IMR-90 (cell line): ENCODE results near the gene TF. TPM values are rescaled to one million over a fixed set of nuclear protein-coding genes. Genes with fewer than 3 reads are reported as not detected.

Experiments used
- ATAC-seq: fragments of 200-7000 bp; cut with Tn5 transposase; 2 replicates; pipeline ENCODE4 v1.9.1; 2020; ENCODE audit warnings: low read depth, mild to moderate bottlenecking, moderate library complexity
- BruUV-seq: library from RNA; stranded (reverse); fragments of 400-500 nt; replicated peaks from 2 replicates; lab custom pipeline; 2021; lab: Mats Ljungman, UMichigan
- CTCF ChIA-PET: fragments of 300-600 bp; formaldehyde crosslinking; extraction: SDS; loops from one replicate; lab custom pipeline; 2021; ENCODE audit warnings: antibody characterized with exemption; lab: Yijun Ruan, JAX
- POLR2A ChIA-PET: fragments of 300-600 bp; sonication (Branson Sonifier 250); formaldehyde crosslinking; loops from one replicate; lab custom pipeline; 2022; ENCODE audit warnings: antibody characterized with exemption; ENCODE audit not compliant: unreplicated experiment; lab: Charles Lee
- DNase-seq: peaks from one replicate; pipeline ENCODE4 v3.0.0; 2013
- H2AFZ ChIP-seq: replicated peaks from 2 replicates; pipeline ENCODE3; 2013; ENCODE audit warnings: low read length, mild to moderate bottlenecking; ENCODE audit not compliant: poor library complexity
- H2AK5ac ChIP-seq: 2 replicates; pipeline ENCODE4 v1.6.1; 2013; ENCODE audit warnings: low read depth, low read length, inconsistent platforms
- H2AK9ac ChIP-seq: replicated peaks from 2 replicates; pipeline ENCODE3; 2013; ENCODE audit warnings: mild to moderate bottlenecking, low read depth, low read length, moderate library complexity; ENCODE audit not compliant: poor library complexity
- H2BK120ac ChIP-seq: 2 replicates; pipeline ENCODE4 v1.6.1; 2013; ENCODE audit warnings: low read depth, low read length, inconsistent platforms
- H2BK15ac ChIP-seq: 3 replicates; pipeline ENCODE4 v1.6.1; 2013; ENCODE audit warnings: low read depth, low read length, inconsistent platforms
- H2BK20ac ChIP-seq: 2 replicates; pipeline ENCODE4 v1.6.1; 2013; ENCODE audit warnings: low read depth, mild to moderate bottlenecking, inconsistent platforms, low read length, moderate library complexity
- H2BK5ac ChIP-seq: 2 replicates; pipeline ENCODE4 v1.6.1; 2013; ENCODE audit warnings: mild to moderate bottlenecking, low read depth, low read length, inconsistent platforms; ENCODE audit not compliant: poor library complexity, severe bottlenecking
- H3K14ac ChIP-seq: replicated peaks from 2 replicates; pipeline ENCODE4 v1.6.1; 2013; ENCODE audit warnings: low read depth, low read length, inconsistent platforms
- H3K18ac ChIP-seq: 2 replicates; pipeline ENCODE4 v1.6.1; 2013; ENCODE audit warnings: low read depth, low read length, control low read depth
- H3K23ac ChIP-seq: 2 replicates; pipeline ENCODE4 v1.6.1; 2013; ENCODE audit warnings: low read depth, low read length, inconsistent platforms
- H3K27ac ChIP-seq: 2 replicates; pipeline ENCODE4 v1.5.1; 2013; ENCODE audit warnings: mild to moderate bottlenecking, control low read depth, low read length; ENCODE audit not compliant: insufficient read depth
- H3K27me3 ChIP-seq: 2 replicates; pipeline ENCODE4 v1.6.1; 2013; ENCODE audit warnings: low read length; ENCODE audit not compliant: control insufficient read depth, insufficient read depth
- H3K36me3 ChIP-seq: 2 replicates; pipeline ENCODE4 v1.6.1; 2013; ENCODE audit warnings: low read length, mixed read lengths; ENCODE audit not compliant: control insufficient read depth, insufficient read depth
- H3K4ac ChIP-seq: 2 replicates; pipeline ENCODE4 v1.6.1; 2013; ENCODE audit warnings: low read depth, low read length, inconsistent platforms
- H3K4me1 ChIP-seq: 2 replicates; pipeline ENCODE4 v1.6.1; 2013; ENCODE audit warnings: low read length, mixed read lengths; ENCODE audit not compliant: control insufficient read depth, insufficient read depth
- H3K4me2 ChIP-seq: 2 replicates; pipeline ENCODE4 v1.6.1; 2013; ENCODE audit warnings: low read depth, mild to moderate bottlenecking, control low read depth, low read length, moderate library complexity
- H3K4me3 ChIP-seq: 2 replicates; pipeline ENCODE4 v1.5.1; 2013; ENCODE audit warnings: low read depth, mild to moderate bottlenecking, control low read depth, low read length, moderate library complexity; ENCODE audit not compliant: insufficient read depth
- H3K56ac ChIP-seq: 2 replicates; pipeline ENCODE4 v1.6.1; 2013; ENCODE audit warnings: low read length, inconsistent platforms; ENCODE audit not compliant: insufficient read depth; ENCODE audit errors: extremely low read depth
- H3K79me1 ChIP-seq, 2 experiments: 2 replicates each; pipeline ENCODE4 v1.6.1; 2013; ENCODE audit warnings: low read length in 2 of 2, inconsistent platforms in 1 of 2, low read depth in 1 of 2
- H3K9ac ChIP-seq: 2 replicates; pipeline ENCODE4 v1.6.1; 2013; ENCODE audit warnings: low read depth, low read length, control low read depth
- H3K9me1 ChIP-seq: 2 replicates; pipeline ENCODE4 v1.6.1; 2013; ENCODE audit warnings: low read length, inconsistent platforms; ENCODE audit not compliant: insufficient read depth
- H3K9me3 ChIP-seq: 2 replicates; pipeline ENCODE4 v1.6.1; 2013; ENCODE audit warnings: low read length; ENCODE audit not compliant: control insufficient read depth, insufficient read depth
- H4K20me1 ChIP-seq: 2 replicates; pipeline ENCODE4 v1.6.1; 2013; ENCODE audit warnings: low read length, inconsistent platforms; ENCODE audit not compliant: insufficient read depth
- H4K5ac ChIP-seq: 2 replicates; pipeline ENCODE4 v1.6.1; 2013; ENCODE audit warnings: mild to moderate bottlenecking, low read depth, low read length, control low read depth
- H4K8ac ChIP-seq, 2 experiments: 2 replicates each; pipeline ENCODE4 v1.6.1; 2013; ENCODE audit warnings: low read depth in 2 of 2, low read length in 2 of 2, control low read depth in 1 of 2, inconsistent platforms in 1 of 2
- H4K91ac ChIP-seq: 2 replicates; pipeline ENCODE4 v1.6.1; 2013; ENCODE audit warnings: low read depth, low read length, inconsistent platforms; ENCODE audit not compliant: insufficient read depth
- BHLHE40 ChIP-seq: fragments of 150-350 bp; IDR thresholded peaks from 2 replicates; pipeline ENCODE4 v1.6.1; 2016; ENCODE audit warnings: mild to moderate bottlenecking, low read depth, low read length
- CEBPB ChIP-seq: IDR thresholded peaks from 2 replicates; pipeline ENCODE4 v1.6.1; 2012; ENCODE audit warnings: low read depth, low read length, improper control_type of control experiment
- CHD1 ChIP-seq: IDR thresholded peaks from 2 replicates; pipeline ENCODE4 v1.6.1; 2012; ENCODE audit warnings: low read depth, low read length, improper control_type of control experiment
- CTCF ChIP-seq: conservative IDR thresholded peaks from 2 replicates; pipeline ENCODE4 v1.5.1; 2012; ENCODE audit warnings: mild to moderate bottlenecking, low read depth, low read length, improper control_type of control experiment
- ELK1 ChIP-seq: fragments of 150-350 bp; IDR thresholded peaks from 2 replicates; pipeline ENCODE4 v1.6.1; 2016; ENCODE audit warnings: low read depth, mild to moderate bottlenecking, low read length, moderate library complexity, borderline replicate concordance
- FOS ChIP-seq: fragments of 150-350 bp; IDR thresholded peaks from 2 replicates; pipeline ENCODE4 v1.6.1; 2016; ENCODE audit warnings: low read depth, low read length
- MAZ ChIP-seq: IDR thresholded peaks from 2 replicates; pipeline ENCODE4 v1.6.1; 2012; ENCODE audit warnings: low read depth, mild to moderate bottlenecking, low read length, improper control_type of control experiment, moderate library complexity, borderline replicate concordance
- MXI1 ChIP-seq: IDR thresholded peaks from 2 replicates; pipeline ENCODE4 v1.6.1; 2012; ENCODE audit warnings: low read depth, mild to moderate bottlenecking, low read length, moderate library complexity, borderline replicate concordance
- NFE2L2 ChIP-seq: fragments of 150-350 bp; IDR thresholded peaks from 2 replicates; pipeline ENCODE4 v1.6.1; 2016; ENCODE audit warnings: low read depth, mild to moderate bottlenecking, low read length
- POLR2A ChIP-seq: IDR thresholded peaks from 2 replicates; pipeline ENCODE4 v1.6.1; 2012; ENCODE audit warnings: mild to moderate bottlenecking, low read depth, low read length
- RAD21 ChIP-seq: IDR thresholded peaks from 2 replicates; pipeline ENCODE4 v1.6.1; 2012; ENCODE audit warnings: low read length, improper control_type of control experiment
- RCOR1 ChIP-seq: IDR thresholded peaks from 2 replicates; pipeline ENCODE4 v1.6.1; 2012; ENCODE audit warnings: mild to moderate bottlenecking, low read length, improper control_type of control experiment; ENCODE audit not compliant: insufficient replicate concordance
- RFX5 ChIP-seq: IDR thresholded peaks from 2 replicates; pipeline ENCODE4 v1.8.0; 2012; ENCODE audit warnings: low read depth, mild to moderate bottlenecking, low read length, moderate library complexity
- SMC3 ChIP-seq: fragments of 150-350 bp; IDR thresholded peaks from 2 replicates; pipeline ENCODE4 v1.6.1; 2016; ENCODE audit warnings: low read depth, mild to moderate bottlenecking, antibody characterized with exemption, low read length, moderate library complexity
- USF2 ChIP-seq: fragments of 150-350 bp; IDR thresholded peaks from 2 replicates; pipeline ENCODE4 v1.6.1; 2017; ENCODE audit warnings: mild to moderate bottlenecking, antibody characterized with exemption, low read length, low read depth
- WGBS, 2 experiments: methylation state at CpG; one replicate each; pipeline versions ENCODE4 v1.1.5 to v1.1.7; 2013; ENCODE audit warnings: missing lambda C conversion rate in 2 of 2; ENCODE audit not compliant: insufficient read length in 1 of 2; ENCODE audit errors: extremely low coverage in 2 of 2; 5-methylcytosine and 5-hydroxymethylcytosine counted together
- dilution Hi-C: fragments of 300-500 bp; cut with HindIII; formaldehyde crosslinking; loops from one replicate; pipeline ENCODE4 v1.14.3; 2018; ENCODE audit warnings: low sequenced_read_pairs; ENCODE audit not compliant: unreplicated experiment
- in situ Hi-C: fragments of 300-500 bp; cut with MboI; formaldehyde crosslinking; loops from 3 replicates; pipeline ENCODE4 v1.14.3; 2019; ENCODE audit warnings: low sequenced_read_pairs, inconsistent platforms, mixed read lengths
- intact Hi-C: fragments of 100-400 bp; cut with micrococcal nuclease; formaldehyde crosslinking; loops from 2 replicates; pipeline ENCODE4 v1.10.0; 2022
- polyA plus RNA-seq, 3 experiments: library from polyadenylated mRNA; depleted of rRNA; stranded (reverse); fragments of >200 nt; gene quantifications; 2 replicates each; pipeline ENCODE4 v1.2.3, GENCODE V29; 2012; ENCODE audit warnings: low replicate concordance in 1 of 3
- total RNA-seq: library from RNA; depleted of rRNA; stranded (reverse); fragments of >200 nt; gene quantifications from 2 replicates; pipeline ENCODE4 v1.2.3, GENCODE V29; 2012

Gene TF
- total and polyA plus RNA-seq, 2 of the 4 experiments (the other 2 are of a cell fraction): 0.07 TPM; not detected in 1

DNA sequence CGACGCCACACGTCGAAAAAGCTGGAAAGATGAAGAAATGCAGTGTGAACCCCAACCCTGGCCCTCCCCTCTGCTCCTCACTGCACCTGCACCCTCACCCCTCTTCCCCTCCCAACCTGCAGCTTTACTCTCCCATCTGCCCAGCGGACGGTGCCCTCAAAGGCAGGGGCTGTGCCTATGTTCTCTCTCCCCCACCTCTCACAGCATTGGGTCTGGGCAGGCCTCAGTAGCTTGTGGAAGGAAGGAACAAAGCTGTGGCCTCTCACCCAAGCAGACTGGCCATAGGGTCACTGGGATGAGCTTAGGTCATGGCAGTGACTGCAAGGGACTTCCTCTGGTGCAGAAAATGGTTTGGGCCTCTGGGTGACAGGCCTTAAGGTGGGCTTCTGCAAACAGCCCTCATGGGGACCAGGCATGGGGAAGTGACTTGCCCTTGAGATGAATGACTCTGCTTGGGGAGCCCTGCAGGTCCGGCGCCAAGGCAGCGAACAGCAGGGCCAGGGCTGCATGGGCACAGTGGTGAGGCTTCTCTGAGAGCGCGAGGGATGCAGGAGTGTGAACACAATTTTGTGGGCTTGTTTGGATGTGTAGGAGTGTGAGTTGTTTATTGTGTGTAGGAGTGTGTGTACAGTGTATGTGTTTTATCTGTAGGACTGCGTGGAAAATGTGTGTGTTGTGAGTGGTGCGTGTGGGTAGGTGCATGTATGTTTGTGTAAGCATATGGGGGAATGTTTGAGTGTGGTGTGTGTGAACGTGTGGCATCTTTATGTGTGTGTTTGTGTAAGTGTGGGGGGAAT, 88.6 kb downstream of the TF start:
- in situ Hi-C loops: no loop called here

More for the DNA sequence above, 88.6 kb downstream of the TF start:
- H3K27ac ChIP-seq: no peak overlapping the region
- H2BK15ac ChIP-seq: no peak overlapping the region
- no peak overlapping the region for H4K91ac ChIP-seq
- no peak overlapping the region for H3K14ac ChIP-seq
- no peak overlapping the region for H3K4me2 ChIP-seq
- CTCF ChIA-PET: no interaction called here
- no peak overlapping the region for H3K23ac ChIP-seq
- no peaks in the 10 kb centered on the region for H3K9me1 ChIP-seq
- H3K4me3 ChIP-seq: no peak overlapping the region
- no peaks in the 10 kb centered on the region for H3K36me3 ChIP-seq
- H2AK5ac ChIP-seq: no peak overlapping the region
- no peak overlapping the region for H2BK120ac ChIP-seq
- H3K9me3 ChIP-seq: no peaks in the 10 kb centered on the region
- no peak for ATAC-seq
- no peak overlapping the region for H2BK5ac ChIP-seq
- TF ChIP-seq MXI1 (no peak), MAZ (no peak), RAD21 (no peak), NFE2L2 (no peak), FOS (no peak), CTCF (no peak), SMC3 (no peak), RFX5 (no peak), ELK1 (no peak), CEBPB (no peak), CHD1 (no peak), BHLHE40 (no peak), POLR2A (no peak), RCOR1 (no peak), USF2 (no peak)
- H3K4me1 ChIP-seq: no peaks in the 10 kb centered on the region
- H4K5ac ChIP-seq: no peak overlapping the region
- BruUV-seq: no TSS peak
- POLR2A ChIA-PET: no interaction called here
- intact Hi-C loops (no loop called here), dilution Hi-C loops (no loop called here)
- no peaks in the 10 kb centered on the region for H4K20me1 ChIP-seq
- no peak overlapping the region for H2AK9ac ChIP-seq
- peaks cover 8% of the 10 kb centered on the region; the same call in 1 of the 2 replicates for H3K27me3 ChIP-seq
- H3K4ac ChIP-seq: no peak overlapping the region
- DNase-seq: no peak
- WGBS, 2 experiments: 78 to 100% methylated on average over 2 to 7 of the region's 14 CpGs
- no peak overlapping the region for H4K8ac ChIP-seq
- H2AFZ ChIP-seq: no peak overlapping the region
- H3K18ac ChIP-seq: no peak overlapping the region
- H3K79me1 ChIP-seq: no peaks in the 10 kb centered on the region
- H2BK20ac ChIP-seq: no peak overlapping the region
- H3K56ac ChIP-seq: no peak overlapping the region
- H3K9ac ChIP-seq: no peak overlapping the region
